ENCODE measurements around the gene EFL1. TPM values are rescaled to one million over a fixed set of nuclear protein-coding genes. Genes with fewer than 3 reads are reported as not detected.
"Not testable (repeated sequence)": the region's sequence is repeated elsewhere in the genome, so short reads cannot be mapped to it uniquely, and the experiment has no call there.

EFL1 gene
- total RNA-seq, 1 experiment from 2014 or later, result 17.2 TPM

DNA sequence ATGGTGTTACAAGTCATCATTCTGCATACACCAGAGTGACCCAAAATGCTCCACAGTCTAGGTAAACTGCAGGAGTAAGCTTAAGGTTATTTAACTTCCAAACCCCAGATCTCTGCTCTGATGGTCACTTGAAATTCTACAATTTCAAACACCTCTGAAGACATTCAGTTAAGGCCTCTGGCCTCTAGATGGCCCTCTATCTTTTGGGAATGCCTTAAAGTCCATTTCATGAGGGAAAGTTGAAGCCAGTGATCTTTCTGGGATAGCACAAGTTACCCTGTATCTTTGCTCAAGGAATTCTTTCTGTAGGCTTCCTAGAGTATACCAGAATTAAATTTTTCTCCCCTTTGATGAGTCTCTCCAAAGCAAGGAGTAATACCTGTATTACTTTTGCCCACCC is 18.7 kb upstream of the EFL1 start:
- H3K4me3 ChIP-seq; DNase-seq; H3K27ac ChIP-seq; H3K9me2 ChIP-seq (ENCODE audit: insufficient read depth); H3K79me2 ChIP-seq (ENCODE audit: low read depth); H3K4me2 ChIP-seq; H3F3A ChIP-seq (ENCODE audit: insufficient read depth, low read depth); H3K36me3 ChIP-seq (ENCODE audit: low read depth); H3K4me1 ChIP-seq (replicated peaks; ENCODE audit: insufficient read depth); H3K9me3 ChIP-seq (ENCODE audit: insufficient read depth, low read depth); H4K20me1 ChIP-seq (ENCODE audit: insufficient read depth); BruUV-seq (replicated peaks); POLR2A ChIA-PET (ENCODE audit: unreplicated experiment); H3K27me3 ChIP-seq (ENCODE audit: insufficient read depth, low read depth); CTCF ChIA-PET; intact Hi-C loops (cut with micrococcal nuclease; ENCODE audit: unreplicated experiment); H2AFZ ChIP-seq: not testable (repeated sequence)

DNA sequence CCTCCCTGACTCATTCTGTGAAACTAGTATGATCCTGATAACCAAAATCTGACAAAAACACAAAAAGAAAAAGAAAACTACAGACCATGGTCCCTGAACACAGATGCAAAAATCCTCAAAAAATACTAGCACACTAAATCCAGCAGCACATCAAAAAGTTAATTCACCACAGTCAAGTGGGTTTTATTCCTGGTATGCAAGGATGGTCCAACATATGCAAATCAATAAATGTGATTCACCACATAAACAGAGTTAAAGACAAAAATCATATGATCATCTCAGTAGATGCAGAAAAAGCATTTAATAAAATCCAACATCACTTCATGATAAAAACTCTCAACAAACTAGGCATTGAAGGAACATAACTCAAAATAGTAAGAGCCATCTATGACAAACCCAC is 12.9 kb upstream of the EFL1 start:
- Histone ChIP-seq H3K79me2 (ENCODE audit: low read depth) (no peaks in the 10 kb centered on the region), H3F3A (ENCODE audit: insufficient read depth, low read depth) (no peaks in the 10 kb centered on the region), H3K9me3 (ENCODE audit: insufficient read depth, low read depth) (no peaks in the 10 kb centered on the region), H3K4me2 (no peak overlapping the region), H3K27me3 (ENCODE audit: insufficient read depth, low read depth) (no peaks in the 10 kb centered on the region), H2AFZ (no peak overlapping the region), H4K20me1 (ENCODE audit: insufficient read depth) (no peaks in the 10 kb centered on the region), H3K4me3 (no peak overlapping the region), H3K4me1 (replicated peaks; ENCODE audit: insufficient read depth) (no peaks in the 10 kb centered on the region), H3K9me2 (ENCODE audit: insufficient read depth) (no peaks in the 10 kb centered on the region), H3K27ac (no peak overlapping the region), H3K36me3 (ENCODE audit: low read depth) (no peaks in the 10 kb centered on the region)
- TF ChIP-seq, protein P1, sequence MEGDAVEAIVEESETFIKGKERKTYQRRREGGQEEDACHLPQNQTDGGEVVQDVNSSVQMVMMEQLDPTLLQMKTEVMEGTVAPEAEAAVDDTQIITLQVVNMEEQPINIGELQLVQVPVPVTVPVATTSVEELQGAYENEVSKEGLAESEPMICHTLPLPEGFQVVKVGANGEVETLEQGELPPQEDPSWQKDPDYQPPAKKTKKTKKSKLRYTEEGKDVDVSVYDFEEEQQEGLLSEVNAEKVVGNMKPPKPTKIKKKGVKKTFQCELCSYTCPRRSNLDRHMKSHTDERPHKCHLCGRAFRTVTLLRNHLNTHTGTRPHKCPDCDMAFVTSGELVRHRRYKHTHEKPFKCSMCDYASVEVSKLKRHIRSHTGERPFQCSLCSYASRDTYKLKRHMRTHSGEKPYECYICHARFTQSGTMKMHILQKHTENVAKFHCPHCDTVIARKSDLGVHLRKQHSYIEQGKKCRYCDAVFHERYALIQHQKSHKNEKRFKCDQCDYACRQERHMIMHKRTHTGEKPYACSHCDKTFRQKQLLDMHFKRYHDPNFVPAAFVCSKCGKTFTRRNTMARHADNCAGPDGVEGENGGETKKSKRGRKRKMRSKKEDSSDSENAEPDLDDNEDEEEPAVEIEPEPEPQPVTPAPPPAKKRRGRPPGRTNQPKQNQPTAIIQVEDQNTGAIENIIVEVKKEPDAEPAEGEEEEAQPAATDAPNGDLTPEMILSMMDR (conservative IDR thresholded peaks at IDR 0.05), result no peak
- TF ChIP-seq EZH2 (IDR thresholded peaks at IDR 0.05; ENCODE audit: low read depth), result no peak
- no TSS peak for BruUV-seq (replicated peaks)
- intact Hi-C loops (cut with micrococcal nuclease; ENCODE audit: unreplicated experiment), result no loop called here
- DNase-seq, result no peak
- ChIA-PET POLR2A (ENCODE audit: unreplicated experiment) (no interaction called here), CTCF (no interaction called here)

DNA sequence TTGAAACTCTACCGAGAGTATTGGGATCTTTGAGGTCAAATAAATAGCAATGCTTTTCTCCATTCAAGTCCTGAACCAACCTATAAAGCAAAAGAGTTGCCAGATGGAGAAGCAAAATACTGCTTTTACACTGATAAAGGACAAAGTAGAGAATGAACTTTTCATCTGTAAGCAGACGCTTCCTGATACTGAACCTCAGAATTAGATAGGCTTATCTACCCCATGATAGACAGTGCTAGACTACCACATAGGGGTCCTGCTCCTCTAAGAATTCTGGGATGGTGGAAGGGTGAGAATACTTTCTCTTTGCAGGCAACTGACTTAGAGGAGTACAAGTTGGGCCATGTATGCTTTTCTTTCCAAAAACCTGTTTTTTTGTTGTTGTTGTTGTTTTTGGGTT is 9.6 kb upstream of the EFL1 start:
- CTCF ChIA-PET, result no interaction called here
- intact Hi-C loops (cut with micrococcal nuclease; ENCODE audit: unreplicated experiment), result no loop called here
- Histone ChIP-seq H3K4me1 (replicated peaks; ENCODE audit: insufficient read depth) (no peaks in the 10 kb centered on the region), H3K4me2 (no peak overlapping the region), H3K9me3 (ENCODE audit: insufficient read depth, low read depth) (no peaks in the 10 kb centered on the region), H3K79me2 (ENCODE audit: low read depth) (no peaks in the 10 kb centered on the region), H3K36me3 (ENCODE audit: low read depth) (no peaks in the 10 kb centered on the region), H3K9me2 (ENCODE audit: insufficient read depth) (no peaks in the 10 kb centered on the region), H3K27me3 (ENCODE audit: insufficient read depth, low read depth) (no peaks in the 10 kb centered on the region), H3K27ac (no peak overlapping the region), H3K4me3 (no peak overlapping the region), H4K20me1 (ENCODE audit: insufficient read depth) (no peaks in the 10 kb centered on the region), H3F3A (ENCODE audit: insufficient read depth, low read depth) (no peaks in the 10 kb centered on the region), H2AFZ (no peak overlapping the region)
- DNase-seq, result no peak
- POLR2A ChIA-PET (ENCODE audit: unreplicated experiment), result no interaction called here
- no TSS peak for BruUV-seq (replicated peaks)
- TF ChIP-seq, protein P1 (conservative IDR thresholded peaks at IDR 0.05), result no peak
- no peak for TF ChIP-seq EZH2 (IDR thresholded peaks at IDR 0.05; ENCODE audit: low read depth)

GRCh38 chr15:82268454-82268853 is 5.9 kb upstream of the EFL1 start:
- H3K4me3 ChIP-seq; H3K27me3 ChIP-seq (ENCODE audit: insufficient read depth, low read depth); POLR2A ChIA-PET (ENCODE audit: unreplicated experiment); H3K79me2 ChIP-seq (ENCODE audit: low read depth); intact Hi-C loops (cut with micrococcal nuclease; ENCODE audit: unreplicated experiment); H3K9me3 ChIP-seq (ENCODE audit: insufficient read depth, low read depth); H3K9me2 ChIP-seq (ENCODE audit: insufficient read depth); BruUV-seq (replicated peaks); H2AFZ ChIP-seq; H3K4me1 ChIP-seq (replicated peaks; ENCODE audit: insufficient read depth); DNase-seq; H3K27ac ChIP-seq; H3F3A ChIP-seq (ENCODE audit: insufficient read depth, low read depth); H4K20me1 ChIP-seq (ENCODE audit: insufficient read depth); H3K4me2 ChIP-seq; CTCF ChIA-PET; H3K36me3 ChIP-seq (ENCODE audit: low read depth): not testable (repeated sequence)

DNA sequence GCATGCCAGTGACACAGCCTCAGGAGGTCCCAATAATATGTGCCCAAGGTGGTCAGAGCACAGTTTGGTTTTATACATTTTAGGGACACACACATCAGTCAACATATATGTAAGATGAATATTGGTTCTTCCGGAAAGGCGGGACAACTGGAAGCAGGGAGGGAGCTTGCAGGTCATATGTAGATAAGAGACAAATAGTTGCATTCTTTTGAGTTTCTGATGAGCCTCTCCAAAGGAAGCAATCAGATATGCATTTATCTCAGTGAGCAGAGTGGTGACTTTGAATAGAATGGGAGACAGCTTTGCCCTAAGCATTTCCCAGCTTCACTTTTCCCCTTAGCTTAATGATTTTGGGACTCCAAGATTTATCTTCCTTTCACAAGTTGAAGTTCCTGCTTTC is 4.6 kb upstream of the EFL1 start:
- CTCF ChIA-PET; intact Hi-C loops (cut with micrococcal nuclease; ENCODE audit: unreplicated experiment): not testable (repeated sequence)

More for the DNA sequence above, 4.6 kb upstream of the EFL1 start:
- H3K36me3 ChIP-seq (ENCODE audit: low read depth); H3K27ac ChIP-seq; H3K4me1 ChIP-seq (replicated peaks; ENCODE audit: insufficient read depth); H3K27me3 ChIP-seq (ENCODE audit: insufficient read depth, low read depth); H3K4me2 ChIP-seq; H2AFZ ChIP-seq; BruUV-seq (replicated peaks); H3K9me3 ChIP-seq (ENCODE audit: insufficient read depth, low read depth); POLR2A ChIA-PET (ENCODE audit: unreplicated experiment); DNase-seq; H3K79me2 ChIP-seq (ENCODE audit: low read depth); H3K9me2 ChIP-seq (ENCODE audit: insufficient read depth); H3K4me3 ChIP-seq; H4K20me1 ChIP-seq (ENCODE audit: insufficient read depth); H3F3A ChIP-seq (ENCODE audit: insufficient read depth, low read depth): not testable (repeated sequence)
